ENCODE measurements around the gene TMCO4. TPM values are rescaled to one million over a fixed set of nuclear protein-coding genes. Genes with fewer than 3 reads are reported as not detected.
A peak's percentile ranks its signal among the peaks of the same experiment; 100 is the strongest.

Gene TMCO4
- total RNA-seq, 1 donor from 2014 or later, result 0.82 TPM

- no peak for FAIRE-seq
- DNase-seq (ENCODE audit: low spot score in 2 of 2), result no peak
These were observed 133.9 kb downstream of the TMCO4 start for GRCh38 chr1:19665496-19666465.

GRCh38 chr1:19665186-19665495, 134.6 kb downstream of the TMCO4 start:
- DNase-seq (ENCODE audit: low spot score in 2 of 2) (no peak), FAIRE-seq (no peak)

DNA sequence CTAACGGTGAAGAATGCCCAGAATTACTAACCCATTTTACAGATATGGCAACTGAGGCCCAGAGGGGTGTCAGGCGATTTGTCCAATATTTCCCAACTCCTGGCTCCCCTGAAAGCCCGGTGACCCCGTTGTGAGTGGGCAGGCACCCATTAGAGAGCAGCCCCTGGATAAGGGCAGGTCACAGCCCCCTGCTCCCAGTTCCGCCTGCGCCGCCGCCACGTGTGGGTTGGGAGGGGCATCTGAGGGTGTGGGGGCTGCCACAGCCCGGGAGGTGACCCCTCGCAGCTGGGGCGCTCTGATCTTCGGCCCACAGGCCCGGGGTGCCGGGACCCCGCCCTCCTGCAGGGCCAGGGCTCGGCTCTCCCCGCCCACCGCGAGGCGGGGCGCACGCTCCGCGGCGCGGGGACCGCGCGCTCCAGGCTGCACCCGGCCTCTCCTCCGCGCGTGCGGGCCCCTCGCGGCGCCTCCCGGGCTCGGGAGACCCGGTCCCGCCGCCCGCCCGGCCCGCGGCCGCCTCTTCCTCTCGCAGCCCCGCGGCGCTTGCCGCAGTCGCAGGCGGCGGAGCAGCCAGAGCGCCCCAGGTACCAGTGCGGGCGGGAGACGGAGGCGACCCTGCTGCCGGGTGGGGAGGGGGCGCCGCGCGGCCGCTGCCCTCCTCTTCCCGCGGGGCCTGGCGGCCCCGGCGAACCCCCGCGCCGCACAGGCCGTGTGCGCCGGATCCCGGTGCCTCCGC, 135.1 kb downstream of the TMCO4 start, which contains the start of gene HTR6:
HTR6 (plus strand) TSS at position 423 of the 733 bp plus-strand sequence. CDS start 879 bp downstream, outside the sequence.
- no peak for FAIRE-seq

DNA sequence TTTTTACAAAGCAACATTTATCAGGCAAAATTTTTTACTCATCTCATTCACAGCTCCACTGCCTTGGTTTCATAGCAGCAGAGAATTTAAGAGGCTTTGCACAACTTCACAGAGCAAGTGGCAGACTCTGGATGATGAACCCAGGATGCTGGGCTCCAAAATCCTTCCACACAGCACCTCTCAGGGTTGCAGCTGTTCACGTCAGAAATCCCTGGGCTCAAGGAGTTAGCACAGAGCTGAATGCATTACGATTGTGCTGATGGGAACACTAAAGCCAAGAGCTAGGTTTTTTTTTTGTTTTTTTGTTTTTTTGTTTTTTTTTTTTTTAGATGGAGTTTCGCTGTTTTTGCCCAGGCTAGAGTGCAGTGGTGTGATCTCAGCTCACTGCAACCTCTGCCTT, 137.4 kb downstream of the TMCO4 start:
- no peak for FAIRE-seq

More for the DNA sequence above, 135.1 kb downstream of the TMCO4 start, which contains the start of gene HTR6:
- DNase-seq (ENCODE audit: low spot score in 2 of 2), result peak; percentile 61 to 69

GRCh38 chr1:19661721-19662228, 137.9 kb downstream of the TMCO4 start:
- no peak for FAIRE-seq
- no peak for DNase-seq (ENCODE audit: low spot score in 2 of 2)

More for the DNA sequence above, 137.4 kb downstream of the TMCO4 start:
- DNase-seq (ENCODE audit: low spot score in 2 of 2), result no peak

DNA sequence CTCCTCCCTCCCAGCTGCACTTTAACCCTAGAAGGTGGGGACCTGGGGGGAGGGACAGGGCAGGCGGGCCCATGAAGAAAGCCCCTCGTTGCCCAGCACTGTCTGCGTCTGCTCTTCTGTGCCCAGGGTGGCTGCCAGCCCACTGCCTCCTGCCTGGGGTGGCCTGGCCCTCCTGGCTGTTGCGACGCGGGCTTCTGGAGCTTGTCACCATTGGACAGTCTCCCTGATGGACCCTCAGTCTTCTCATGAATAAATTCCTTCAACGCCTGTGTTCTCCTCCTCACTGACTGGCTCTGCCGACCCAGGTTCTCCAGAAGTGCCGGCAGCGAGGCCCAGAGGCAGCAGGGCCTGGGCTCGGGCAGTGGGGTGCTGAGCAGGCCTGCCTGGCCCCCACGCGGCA, 141.5 kb downstream of the TMCO4 start:
- FAIRE-seq (no peak), DNase-seq (ENCODE audit: low spot score in 2 of 2) (no peak)

DNA sequence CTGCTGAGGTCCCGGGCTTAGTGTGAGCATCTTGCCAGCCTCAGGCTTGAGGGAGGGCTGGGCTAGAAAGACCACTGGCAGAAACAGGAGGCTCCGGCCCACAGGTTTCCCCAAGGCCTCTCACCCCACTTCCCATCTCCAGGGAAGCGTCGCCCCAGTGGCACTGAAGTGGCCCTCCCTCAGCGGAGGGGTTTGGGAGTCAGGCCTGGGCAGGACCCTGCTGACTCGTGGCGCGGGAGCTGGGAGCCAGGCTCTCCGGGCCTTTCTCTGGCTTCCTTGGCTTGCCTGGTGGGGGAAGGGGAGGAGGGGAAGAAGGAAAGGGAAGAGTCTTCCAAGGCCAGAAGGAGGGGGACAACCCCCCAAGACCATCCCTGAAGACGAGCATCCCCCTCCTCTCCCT, 142.2 kb downstream of the TMCO4 start:
- DNase-seq (ENCODE audit: low spot score in 2 of 2) (no peak), FAIRE-seq (no peak)

DNA sequence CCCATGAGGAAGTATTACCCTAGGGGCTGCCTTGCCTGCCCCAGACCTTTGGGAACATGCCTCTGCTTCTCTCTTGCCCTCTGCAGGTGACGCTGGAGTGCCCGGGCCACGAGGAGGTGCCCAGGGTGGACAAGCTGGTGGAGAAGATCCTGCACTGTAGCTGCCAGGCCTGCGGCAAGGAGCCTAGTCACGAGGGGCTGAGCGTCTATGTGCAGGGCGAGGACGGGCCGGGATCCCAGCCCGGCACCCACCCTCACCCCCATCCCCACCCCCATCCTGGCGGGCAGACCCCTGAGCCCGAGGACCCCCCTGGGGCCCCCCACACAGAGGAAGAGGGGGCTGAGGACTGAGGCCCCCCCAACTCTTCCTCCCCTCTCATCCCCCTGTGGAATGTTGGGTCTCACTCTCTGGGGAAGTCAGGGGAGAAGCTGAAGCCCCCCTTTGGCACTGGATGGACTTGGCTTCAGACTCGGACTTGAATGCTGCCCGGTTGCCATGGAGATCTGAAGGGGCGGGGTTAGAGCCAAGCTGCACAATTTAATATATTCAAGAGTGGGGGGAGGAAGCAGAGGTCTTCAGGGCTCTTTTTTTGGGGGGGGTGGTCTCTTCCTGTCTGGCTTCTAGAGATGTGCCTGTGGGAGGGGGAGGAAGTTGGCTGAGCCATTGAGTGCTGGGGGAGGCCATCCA, 142.8 kb downstream of the TMCO4 start:
- FAIRE-seq (no peak), DNase-seq (ENCODE audit: low spot score in 2 of 2) (no peak)

DNA sequence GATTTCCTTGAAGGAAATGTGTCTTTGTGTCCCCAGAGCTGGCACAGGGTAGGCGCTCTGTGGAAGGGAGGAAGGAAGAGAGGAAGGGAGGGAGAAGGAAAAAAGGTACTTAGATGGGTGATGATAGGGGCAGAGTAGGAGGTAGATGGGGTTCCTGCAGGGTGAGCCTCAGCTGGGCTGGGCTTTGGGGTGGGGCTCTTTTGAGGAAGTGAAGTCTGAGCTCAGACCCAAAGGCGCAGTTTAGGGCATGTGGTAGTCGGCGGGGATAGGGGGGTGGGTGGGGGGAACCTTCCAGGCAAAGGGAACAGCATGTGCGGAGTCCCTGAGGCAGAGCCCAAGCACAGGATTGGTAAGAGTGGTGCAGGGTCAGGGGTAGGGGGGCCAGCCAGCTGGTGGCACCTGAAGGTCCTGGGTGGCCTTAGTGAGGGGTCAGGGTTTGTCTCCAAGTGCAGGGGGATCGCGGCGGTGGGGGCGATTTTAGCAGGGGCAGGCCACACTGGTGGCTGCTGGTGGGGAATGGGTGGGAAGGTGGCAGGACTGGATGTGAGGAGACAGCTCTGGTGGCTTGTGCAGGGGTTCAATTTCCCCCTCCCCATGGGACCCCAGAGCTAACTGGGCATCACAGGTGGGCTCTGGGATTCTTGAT, 143.5 kb downstream of the TMCO4 start:
- DNase-seq (ENCODE audit: low spot score in 2 of 2), result no peak

DNA sequence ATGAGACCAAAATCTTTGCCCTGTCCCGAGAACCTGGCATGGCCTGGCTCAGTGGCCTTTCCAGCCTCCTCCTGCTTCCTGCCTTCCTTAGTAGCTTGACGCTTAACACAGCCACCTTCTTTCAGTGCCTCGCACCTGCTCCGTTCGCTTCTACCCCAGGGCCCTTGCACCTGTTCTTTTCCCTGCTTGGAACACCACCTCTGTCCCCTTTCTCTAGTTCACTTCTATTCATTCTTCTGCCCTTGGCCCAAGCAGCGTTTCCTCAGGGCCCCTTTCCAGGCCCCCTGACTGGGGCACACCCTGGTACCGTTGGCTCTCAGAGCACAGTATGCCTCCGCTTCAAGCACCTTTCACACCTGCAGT, 144.0 kb downstream of the TMCO4 start:
- FAIRE-seq (no peak), DNase-seq (ENCODE audit: low spot score in 2 of 2) (no peak)

More for the DNA sequence above, 143.5 kb downstream of the TMCO4 start:
- no peak for FAIRE-seq

- DNase-seq (ENCODE audit: low spot score in 2 of 2), result no peak
- no peak for FAIRE-seq
These were observed 144.6 kb downstream of the TMCO4 start for GRCh38 chr1:19654886-19655717.

DNA sequence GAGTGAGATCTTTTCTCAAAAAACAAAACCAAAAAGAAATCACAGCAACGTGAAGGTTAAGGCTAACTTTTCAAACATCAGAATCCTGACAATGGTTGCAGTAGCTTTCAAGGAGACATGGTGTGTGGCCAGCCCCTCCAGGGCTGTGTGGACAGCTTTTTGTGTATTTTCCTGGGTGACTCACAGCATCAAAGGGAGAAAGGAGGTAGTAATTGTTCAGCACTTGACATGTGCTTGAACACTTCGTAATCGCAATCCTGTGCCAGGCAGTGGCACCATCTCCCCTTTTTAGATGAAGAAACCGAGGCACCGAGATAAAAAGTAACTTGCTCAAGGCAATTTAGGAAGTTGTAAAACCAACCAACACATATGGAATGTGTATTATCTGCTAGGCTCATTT, 145.3 kb downstream of the TMCO4 start:
- FAIRE-seq (no peak), DNase-seq (ENCODE audit: low spot score in 2 of 2) (no peak)

DNA sequence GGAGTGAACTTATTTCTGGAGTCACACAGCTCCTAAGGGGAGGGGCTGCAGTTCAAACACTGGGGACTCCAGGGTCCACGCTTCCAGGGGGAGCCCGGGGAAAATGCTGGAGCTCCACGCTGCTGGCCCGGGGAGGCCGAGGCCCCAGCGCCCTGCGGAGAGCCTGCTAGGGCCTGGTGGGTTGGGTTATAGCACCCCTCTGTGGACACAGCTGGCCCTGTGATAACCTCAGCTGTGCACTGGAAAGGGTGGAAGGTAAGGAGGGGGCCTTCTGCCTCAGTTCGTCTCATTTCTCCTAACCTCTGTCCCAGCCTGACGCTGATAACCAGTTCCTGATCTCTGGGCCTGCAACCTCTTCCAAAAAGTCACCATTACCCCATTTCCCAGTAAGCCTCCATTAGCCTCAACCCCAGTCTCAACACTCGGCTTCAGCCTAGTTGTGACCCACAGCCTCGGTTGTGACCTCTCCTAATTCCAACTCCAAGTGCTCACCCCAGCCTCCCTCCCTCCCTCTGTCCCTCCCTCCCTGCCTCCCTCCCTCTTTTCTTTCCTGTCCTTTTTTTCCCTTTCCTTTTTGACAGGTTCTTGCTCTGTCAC, 148.5 kb downstream of the TMCO4 start:
- FAIRE-seq (no peak), DNase-seq (ENCODE audit: low spot score in 2 of 2) (peak; percentile 69 to 82)

GRCh38 chr1:19650416-19651140, 149.1 kb downstream of the TMCO4 start:
- no peak for FAIRE-seq
- DNase-seq (ENCODE audit: low spot score in 2 of 2), result peak in 1 of 2 donors; percentile 56

- FAIRE-seq (no peak), DNase-seq (ENCODE audit: low spot score in 2 of 2) (no peak)
These were observed 151.0 kb downstream of the TMCO4 start for GRCh38 chr1:19648689-19649088.

DNA sequence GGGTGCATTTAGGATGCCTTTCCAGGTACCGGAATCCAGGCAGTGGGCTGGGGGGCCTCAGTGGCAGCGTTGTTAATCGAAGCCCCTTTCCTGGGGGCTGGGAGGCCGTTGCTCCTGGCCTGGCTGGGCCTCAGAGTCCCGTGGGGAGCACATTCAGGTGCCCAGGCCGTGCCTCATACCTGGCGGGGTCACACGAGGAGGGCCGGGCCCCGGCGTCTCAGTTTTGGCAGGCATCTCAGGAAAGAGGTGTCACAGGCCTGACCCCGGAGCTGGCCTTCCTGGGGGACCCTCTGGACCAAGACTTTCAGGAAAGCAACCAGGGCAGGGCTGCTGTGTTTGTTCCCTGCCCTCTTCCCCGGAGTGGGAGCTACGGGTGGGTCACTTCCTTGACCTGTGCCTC, 151.5 kb downstream of the TMCO4 start:
- DNase-seq (ENCODE audit: low spot score in 2 of 2), result no peak
- FAIRE-seq, result no peak

GRCh38 chr1:19647643-19648042, 152.1 kb downstream of the TMCO4 start:
- FAIRE-seq (no peak), DNase-seq (ENCODE audit: low spot score in 2 of 2) (no peak)

All from frontal cortex (tissue), 4 donors.